ENCODE measurements around the gene LITAF.

- no peak for TF ChIP-seq CTCF (IDR thresholded peaks at IDR 0.05)
- TF ChIP-seq EP300 (IDR thresholded peaks at IDR 0.05), result no peak
- TF ChIP-seq POLR2A (IDR thresholded peaks at IDR 0.05), result no peak
- no peak for TF ChIP-seq POLR2AphosphoS5 (IDR thresholded peaks at IDR 0.05)
Observed at GRCh38 chr16:11536104-11536866, 50.4 kb downstream of the LITAF start.
